GM13977 (cell line): Measurements from ENCODE around the gene SASH3.

ENCODE experiments used
- DNase-seq: peaks from one replicate; pipeline ENCODE4 v3.0.0; 2012; ENCODE audit warnings: low spot score
- CTCF ChIP-seq: IDR thresholded peaks from 2 replicates; pipeline ENCODE4 v1.5.1; 2012; ENCODE audit warnings: mild to moderate bottlenecking, control low read depth; ENCODE audit not compliant: insufficient read depth; ENCODE audit errors: extremely low read depth, missing control alignments
- in situ Hi-C: fragments of 300-500 bp; cut with MboI; formaldehyde crosslinking; loops from one replicate; pipeline ENCODE4 v1.12.0; 2022; ENCODE audit warnings: low sequenced_read_pairs, low pct_unique_long_range_greater_than_20kb, mixed read lengths, inconsistent platforms; ENCODE audit not compliant: unreplicated experiment

The SASH3 gene

GRCh38 chrX:129781680-129782495 lies 2.1 kb downstream of the SASH3 start:
- TF ChIP-seq CTCF = no peak
- in situ Hi-C loops = no loop called here
- DNase-seq = no peak

- no peak for DNase-seq
- in situ Hi-C loops = no loop called here
- TF ChIP-seq CTCF = no peak
Measured at GRCh38 chrX:129782706-129783105, 3.0 kb downstream of the SASH3 start.

GRCh38 chrX:129783291-129783713 lies 3.6 kb downstream of the SASH3 start:
- in situ Hi-C loops = no loop called here
- DNase-seq = no peak
- TF ChIP-seq CTCF = no peak

GRCh38 chrX:129784371-129784770 lies 4.6 kb downstream of the SASH3 start:
- in situ Hi-C loops = no loop called here
- no peak for TF ChIP-seq CTCF
- DNase-seq = no peak

- TF ChIP-seq CTCF = no peak
- DNase-seq = no peak
- in situ Hi-C loops = no loop called here
Measured at GRCh38 chrX:129785160-129785947, 5.6 kb downstream of the SASH3 start.

- no peak for TF ChIP-seq CTCF
- in situ Hi-C loops = no loop called here
- peak; percentile 60 for DNase-seq
Measured at GRCh38 chrX:129786210-129786651, 6.5 kb downstream of the SASH3 start.
